Measurements from ENCODE around the gene C16orf92. TPM values are rescaled to one million over a fixed set of nuclear protein-coding genes. Genes with fewer than 3 reads are reported as not detected.
"Not testable (repeated sequence)": the region's sequence is repeated elsewhere in the genome, so short reads cannot be mapped to it uniquely, and the experiment has no call there.

C16orf92 gene
- polyA plus RNA-seq, 1 donor = not detected

DNA sequence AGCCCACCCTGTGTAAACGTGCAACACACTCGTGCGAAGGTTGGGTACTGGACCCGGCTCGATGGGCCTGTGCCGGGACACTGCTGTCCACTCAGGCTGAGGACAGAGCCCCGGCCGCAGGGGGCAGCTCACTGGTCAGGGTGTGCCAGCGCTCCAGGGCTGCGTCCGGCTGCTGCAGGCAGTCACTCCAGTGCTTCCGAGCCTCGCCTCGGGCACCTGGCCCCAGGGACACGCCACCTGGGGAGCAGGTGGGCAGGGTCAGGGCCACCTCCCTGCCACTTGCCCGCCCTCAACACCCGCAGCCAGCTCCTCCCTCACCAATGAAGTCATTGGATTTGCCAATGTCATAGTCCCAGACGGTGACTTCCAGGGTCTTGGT lies 16.9 kb upstream of the C16orf92 start:
- H3K27me3 ChIP-seq (ENCODE audit: control insufficient read depth, insufficient read depth, low read length) = peaks cover 16% of the 10 kb centered on the region
- WGBS (ENCODE audit: insufficient coverage, low lambda C conversion rate) = no CpG with 5 or more reads among the region's 18 CpGs
- DNase-seq = no peak
- peaks cover 9% of the 10 kb centered on the region for H3K4me1 ChIP-seq (ENCODE audit: control insufficient read depth, insufficient read depth, low read length)
- H3K9me3 ChIP-seq (ENCODE audit: control insufficient read depth, low read depth, low read length) = no peaks in the 10 kb centered on the region
- H3K4me3 ChIP-seq (ENCODE audit: low read length) = no peak overlapping the region
- H3K36me3 ChIP-seq (ENCODE audit: control insufficient read depth, insufficient read depth, low read length) = peaks cover 19% of the 10 kb centered on the region
- no peak overlapping the region for H3K27ac ChIP-seq (ENCODE audit: low read length)

DNA sequence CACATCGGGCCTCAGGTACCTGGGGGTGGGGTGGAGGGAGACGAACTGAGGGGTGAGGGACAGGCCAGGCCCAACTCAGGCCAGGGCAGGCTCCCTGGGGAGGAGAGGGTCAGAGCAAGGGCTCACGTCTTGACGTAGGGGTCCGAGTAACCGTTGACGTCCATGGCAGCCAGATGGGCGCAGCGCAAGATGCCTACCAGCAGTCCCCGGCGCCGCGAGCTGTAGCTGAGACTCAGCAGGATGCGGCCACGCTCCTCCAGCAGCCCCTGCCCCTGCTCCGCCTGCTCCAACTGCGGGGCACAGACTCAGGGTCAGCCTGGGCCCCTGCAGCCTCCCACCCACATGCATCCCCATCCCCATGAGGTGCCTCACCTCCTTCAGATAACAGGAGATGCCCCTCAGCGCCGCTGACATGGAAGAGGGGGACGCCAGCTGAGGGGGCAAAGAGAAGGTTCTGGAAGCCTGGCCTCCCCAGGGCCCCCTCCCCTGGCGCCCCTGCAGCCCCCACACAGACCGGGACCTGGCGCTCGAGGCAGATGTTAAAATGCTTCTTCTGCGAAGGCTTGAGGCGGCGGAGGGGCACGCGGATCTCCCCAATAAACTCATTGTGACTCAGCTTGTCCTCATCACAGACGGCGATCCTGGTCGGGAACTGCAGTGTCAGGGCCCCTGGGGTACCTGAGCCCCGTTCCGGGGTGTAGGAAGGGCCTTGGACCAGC lies 16.2 kb upstream of the C16orf92 start:
- Histone ChIP-seq H3K27ac (ENCODE audit: low read length) (no peak overlapping the region), H3K36me3 (ENCODE audit: control insufficient read depth, insufficient read depth, low read length) (peaks cover 17% of the 10 kb centered on the region), H3K9me3 (ENCODE audit: control insufficient read depth, low read depth, low read length) (no peaks in the 10 kb centered on the region), H3K27me3 (ENCODE audit: control insufficient read depth, insufficient read depth, low read length) (peaks cover 21% of the 10 kb centered on the region), H3K4me1 (ENCODE audit: control insufficient read depth, insufficient read depth, low read length) (peaks cover 12% of the 10 kb centered on the region), H3K4me3 (ENCODE audit: low read length) (no peak overlapping the region)
- 91% methylated on average over 4 of the region's 34 CpGs for WGBS (ENCODE audit: insufficient coverage, low lambda C conversion rate)
- DNase-seq = no peak

DNA sequence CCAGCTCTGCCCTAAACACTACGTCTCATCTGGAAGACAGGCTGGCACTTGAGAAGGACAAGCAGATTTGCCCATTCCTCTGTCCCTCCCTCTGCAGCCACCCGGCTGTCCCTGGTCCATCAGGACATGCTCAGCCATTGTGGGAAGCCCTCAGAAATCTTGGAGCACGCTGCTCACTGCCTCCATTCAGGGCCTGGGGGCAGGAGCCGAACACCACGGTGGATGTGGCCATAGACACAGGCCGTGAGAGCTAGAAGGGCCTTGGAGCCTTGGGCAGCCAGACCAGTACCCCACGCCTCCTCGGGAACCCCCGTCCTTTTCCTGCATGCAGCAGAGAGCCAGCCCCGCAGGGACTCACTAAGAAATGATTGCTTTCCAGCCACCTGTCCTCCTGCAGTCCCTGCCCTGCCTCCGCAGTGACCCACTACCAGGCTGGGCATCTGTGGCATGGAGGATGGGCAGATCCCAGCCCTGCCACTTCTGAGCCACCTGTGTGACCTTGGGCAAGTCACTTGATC lies 15.6 kb upstream of the C16orf92 start:
- no CpG with 5 or more reads among the region's 11 CpGs for WGBS (ENCODE audit: insufficient coverage, low lambda C conversion rate)
- Histone ChIP-seq H3K36me3 (ENCODE audit: control insufficient read depth, insufficient read depth, low read length) (peaks cover 12% of the 10 kb centered on the region), H3K27me3 (ENCODE audit: control insufficient read depth, insufficient read depth, low read length) (peaks cover 27% of the 10 kb centered on the region), H3K4me3 (ENCODE audit: low read length) (no peak overlapping the region), H3K9me3 (ENCODE audit: control insufficient read depth, low read depth, low read length) (no peaks in the 10 kb centered on the region), H3K27ac (ENCODE audit: low read length) (no peak overlapping the region), H3K4me1 (ENCODE audit: control insufficient read depth, insufficient read depth, low read length) (peaks cover 12% of the 10 kb centered on the region)
- DNase-seq = no peak

DNA sequence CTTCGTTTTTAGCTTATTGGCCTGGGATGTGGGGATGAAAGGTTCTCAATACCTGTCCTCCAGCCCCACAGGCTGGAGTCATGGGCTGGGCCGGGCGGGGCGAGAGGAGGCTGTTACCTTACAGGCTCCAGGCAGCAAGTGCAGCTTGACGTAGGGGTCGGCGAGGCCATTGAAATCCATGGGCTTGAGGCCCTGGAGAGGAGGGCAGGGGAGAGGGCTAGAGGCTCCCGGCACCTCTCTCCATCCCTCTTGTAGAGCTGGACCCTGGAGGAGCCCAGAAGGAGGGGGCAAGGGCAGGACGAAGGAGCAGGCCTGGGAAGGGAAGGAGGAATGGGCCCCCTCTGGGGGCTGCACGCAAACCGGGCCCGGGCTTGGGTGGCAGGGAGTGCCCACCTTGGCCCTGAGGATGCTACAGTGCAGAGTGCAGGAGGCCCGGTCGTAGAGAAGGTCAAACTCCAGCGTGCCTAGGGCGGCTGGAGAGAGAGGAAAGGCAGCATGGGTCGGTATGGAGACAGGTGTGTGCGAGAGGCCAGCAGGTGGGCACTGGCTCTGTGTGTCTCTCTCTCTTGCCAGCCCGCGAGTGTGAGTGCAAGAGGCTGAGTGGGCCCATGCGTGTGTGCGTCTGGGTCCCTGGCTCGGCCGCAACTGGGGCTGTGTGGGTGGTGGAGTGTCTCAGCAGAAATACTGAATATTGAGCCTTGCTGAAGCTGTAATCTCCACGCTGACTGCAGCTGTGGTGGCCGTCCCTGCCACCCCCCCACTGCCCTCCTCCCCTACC lies 13.7 kb upstream of the C16orf92 start:
- Histone ChIP-seq H3K27me3 (ENCODE audit: control insufficient read depth, insufficient read depth, low read length) (peaks cover 31% of the 10 kb centered on the region), H3K36me3 (ENCODE audit: control insufficient read depth, insufficient read depth, low read length) (peaks cover 7% of the 10 kb centered on the region), H3K27ac (ENCODE audit: low read length) (no peak overlapping the region), H3K4me1 (ENCODE audit: control insufficient read depth, insufficient read depth, low read length) (peaks cover 12% of the 10 kb centered on the region), H3K4me3 (ENCODE audit: low read length) (no peak overlapping the region), H3K9me3 (ENCODE audit: control insufficient read depth, low read depth, low read length) (no peaks in the 10 kb centered on the region)
- DNase-seq = no peak
- no CpG with 5 or more reads among the region's 26 CpGs for WGBS (ENCODE audit: insufficient coverage, low lambda C conversion rate)

DNA sequence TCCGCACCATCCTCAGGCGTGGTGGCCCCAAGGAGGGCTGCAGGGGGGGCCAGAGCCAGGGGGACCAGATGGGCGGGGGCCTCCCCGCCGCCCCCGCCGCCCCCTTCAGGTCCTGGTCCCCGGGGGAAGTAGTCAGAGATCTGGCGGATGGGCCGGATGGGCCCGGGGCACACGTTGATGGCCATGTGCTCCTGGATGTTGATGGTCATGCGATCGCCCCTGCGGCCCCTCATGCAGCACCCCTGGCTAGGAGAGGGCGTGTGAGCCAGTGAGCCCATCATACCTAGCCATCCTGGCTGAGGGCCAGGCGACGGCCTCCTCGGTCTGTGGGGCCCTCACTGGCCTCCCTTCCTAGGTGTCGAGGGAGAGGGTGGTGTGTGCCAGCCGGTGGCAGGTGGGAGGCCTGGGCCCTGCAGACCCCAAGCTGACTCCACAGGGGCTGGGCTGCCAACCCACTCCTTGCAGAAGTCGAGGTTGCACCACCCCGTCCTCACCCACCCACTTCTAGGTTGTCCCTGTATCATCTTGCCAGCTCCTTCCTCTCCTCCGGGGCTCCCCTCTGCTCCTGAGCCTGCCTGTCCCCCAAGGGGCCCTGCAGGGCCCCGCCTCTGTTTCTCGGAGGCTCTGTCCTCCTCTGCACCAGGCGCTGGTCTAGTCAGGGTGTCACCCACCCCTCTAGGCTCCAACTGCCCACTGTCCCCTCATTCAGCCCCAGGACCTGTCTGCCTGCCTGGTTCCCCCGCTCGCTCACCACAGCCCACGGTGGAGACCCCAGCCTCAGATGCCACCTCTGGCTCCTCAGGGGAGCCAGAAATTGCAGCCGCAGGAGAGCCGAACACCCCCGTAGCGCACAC lies 12.8 kb upstream of the C16orf92 start:
- H3K9me3 ChIP-seq (ENCODE audit: control insufficient read depth, low read depth, low read length) = no peaks in the 10 kb centered on the region
- peaks cover 12% of the 10 kb centered on the region for H3K4me1 ChIP-seq (ENCODE audit: control insufficient read depth, insufficient read depth, low read length)
- H3K27me3 ChIP-seq (ENCODE audit: control insufficient read depth, insufficient read depth, low read length) = peaks cover 31% of the 10 kb centered on the region
- H3K27ac ChIP-seq (ENCODE audit: low read length) = no peak overlapping the region
- H3K36me3 ChIP-seq (ENCODE audit: control insufficient read depth, insufficient read depth, low read length) = peaks cover 7% of the 10 kb centered on the region
- H3K4me3 ChIP-seq (ENCODE audit: low read length) = no peak overlapping the region
- no CpG with 5 or more reads among the region's 34 CpGs for WGBS (ENCODE audit: insufficient coverage, low lambda C conversion rate)
- DNase-seq = no peak

DNA sequence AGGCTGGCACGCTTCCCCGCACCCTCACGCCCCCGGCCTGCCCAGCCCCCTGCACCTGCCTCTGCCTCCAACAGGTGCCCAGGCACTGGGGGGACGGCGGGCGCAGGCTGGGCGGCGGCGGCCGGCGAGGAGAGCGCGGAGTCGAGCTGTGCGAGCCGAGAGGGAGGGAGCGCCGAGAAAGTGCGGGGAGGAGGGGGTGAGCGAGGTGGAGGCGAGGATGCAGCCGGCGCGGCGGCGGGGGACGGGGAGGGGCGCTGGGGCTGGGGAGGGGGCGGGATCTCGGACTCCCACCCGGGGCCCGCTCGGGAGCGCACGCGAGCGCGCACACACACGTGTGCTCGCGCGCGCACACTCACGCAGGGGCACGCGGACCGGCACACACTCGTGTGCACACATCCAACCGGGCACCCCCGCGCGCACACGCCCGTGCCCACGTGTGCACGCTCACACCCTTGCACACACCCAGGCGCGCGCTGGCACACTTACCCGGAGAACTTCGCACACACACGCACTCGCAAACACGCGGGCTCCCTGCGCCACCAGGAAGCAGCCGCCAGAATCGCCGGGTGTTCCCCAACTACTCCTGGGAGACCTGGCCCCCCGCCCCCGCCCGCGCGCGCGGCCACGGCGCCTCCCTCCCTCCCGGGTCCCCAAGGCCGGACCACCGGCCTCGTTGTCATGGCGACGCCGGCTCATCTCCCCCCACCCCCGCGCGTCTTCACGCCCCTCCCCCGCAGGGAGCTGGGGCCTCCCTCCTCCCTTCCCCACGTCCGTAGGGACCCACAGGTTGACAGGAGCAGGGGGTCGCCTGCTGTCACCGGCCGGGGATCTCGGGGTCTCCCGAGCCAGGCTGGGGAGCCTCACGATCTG lies 11.9 kb upstream of the C16orf92 start, which contains the start of gene DOC2A:
TSS of gene DOC2A (minus strand) at position 184 of the 870 bp plus-strand sequence. CDS start 805 bp downstream, outside the sequence.
- no peak for DNase-seq

DNA sequence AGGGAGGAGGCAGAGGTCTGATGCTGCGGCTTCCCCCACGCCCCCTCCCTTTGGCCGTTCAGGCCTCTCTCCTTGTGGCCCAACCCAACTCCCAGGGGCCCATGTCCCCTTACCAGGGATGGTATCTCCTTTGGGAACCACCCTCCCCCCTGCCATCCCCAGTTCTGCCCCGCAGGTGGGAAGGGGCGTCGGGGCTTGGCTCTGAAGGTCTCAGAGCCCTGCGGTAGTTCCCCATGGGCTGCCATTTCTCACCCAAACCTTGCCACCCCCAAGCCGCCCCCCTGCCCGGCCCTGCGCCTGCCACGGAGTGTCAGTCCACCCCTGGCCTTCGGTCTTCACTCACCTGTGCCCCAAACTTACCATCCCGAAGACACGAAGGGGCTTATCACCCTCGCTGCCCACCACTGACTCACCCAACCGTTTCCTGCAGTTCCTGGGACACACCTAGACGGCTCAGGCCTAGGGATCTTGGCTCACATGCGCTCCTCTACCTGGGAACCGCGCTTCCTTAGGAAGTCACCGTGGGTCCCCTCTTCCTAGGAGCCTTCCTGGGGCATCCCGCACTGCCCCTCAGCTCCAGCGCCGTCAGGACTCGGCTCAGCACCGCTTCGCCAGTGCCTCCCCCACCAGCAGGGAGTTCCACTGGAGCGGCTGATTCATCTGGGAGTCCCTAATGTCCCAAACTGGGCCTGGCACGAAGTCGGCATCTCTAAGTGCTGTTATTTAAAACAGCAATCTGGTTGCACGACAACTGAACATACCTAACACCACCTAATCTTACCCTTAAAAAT lies 11.1 kb upstream of the C16orf92 start:
- WGBS (ENCODE audit: insufficient coverage, low lambda C conversion rate) = 30% methylated on average over 2 of the region's 31 CpGs
- Histone ChIP-seq H3K27ac (ENCODE audit: low read length) (no peak overlapping the region), H3K36me3 (ENCODE audit: control insufficient read depth, insufficient read depth, low read length) (no peaks in the 10 kb centered on the region), H3K4me3 (ENCODE audit: low read length) (no peak overlapping the region), H3K27me3 (ENCODE audit: control insufficient read depth, insufficient read depth, low read length) (peaks cover 31% of the 10 kb centered on the region), H3K4me1 (ENCODE audit: control insufficient read depth, insufficient read depth, low read length) (peaks cover 12% of the 10 kb centered on the region), H3K9me3 (ENCODE audit: control insufficient read depth, low read depth, low read length) (no peaks in the 10 kb centered on the region)
- no peak for DNase-seq

More for the DNA sequence above, 11.9 kb upstream of the C16orf92 start, which contains the start of gene DOC2A:
- no peaks in the 10 kb centered on the region for H3K9me3 ChIP-seq (ENCODE audit: control insufficient read depth, low read depth, low read length)
- no CpG with 5 or more reads among the region's 99 CpGs for WGBS (ENCODE audit: insufficient coverage, low lambda C conversion rate)
- peak within 1 kb of the TSS; percentile 16 for H3K4me3 ChIP-seq (ENCODE audit: low read length)
- no peak within 1 kb of the TSS for H3K27ac ChIP-seq (ENCODE audit: low read length)
- peaks cover 3% of the 10 kb centered on the region for H3K36me3 ChIP-seq (ENCODE audit: control insufficient read depth, insufficient read depth, low read length)
- H3K27me3 ChIP-seq (ENCODE audit: control insufficient read depth, insufficient read depth, low read length) = peaks cover 31% of the 10 kb centered on the region
- peaks cover 12% of the 10 kb centered on the region for H3K4me1 ChIP-seq (ENCODE audit: control insufficient read depth, insufficient read depth, low read length)

DNA sequence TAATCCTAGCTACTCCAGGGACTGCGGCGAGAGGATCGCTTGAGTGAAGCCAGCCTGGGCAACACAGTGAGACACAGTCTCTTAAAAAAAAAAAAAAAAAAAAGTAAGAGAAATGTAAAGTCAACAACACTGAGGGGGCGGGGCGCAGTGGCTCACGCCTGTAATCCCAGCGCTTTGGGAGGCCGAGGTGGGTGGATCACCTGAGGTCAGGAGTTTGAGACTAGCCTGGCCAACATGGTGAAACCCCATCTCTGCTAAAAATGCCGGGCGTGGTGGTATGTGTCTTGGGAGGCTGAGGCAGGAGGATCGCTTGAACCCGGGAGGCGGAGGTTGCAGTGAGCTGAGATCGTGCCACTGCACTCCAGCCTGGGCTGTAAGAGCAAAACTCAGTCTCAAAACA lies 10.4 kb upstream of the C16orf92 start:
- not testable (repeated sequence) for H3K27ac ChIP-seq (ENCODE audit: low read length); H3K4me3 ChIP-seq (ENCODE audit: low read length); H3K9me3 ChIP-seq (ENCODE audit: control insufficient read depth, low read depth, low read length); H3K36me3 ChIP-seq (ENCODE audit: control insufficient read depth, insufficient read depth, low read length); DNase-seq
- WGBS (ENCODE audit: insufficient coverage, low lambda C conversion rate) = no CpG with 5 or more reads among the region's 14 CpGs
- Histone ChIP-seq H3K27me3 (ENCODE audit: control insufficient read depth, insufficient read depth, low read length) (peaks cover 31% of the 10 kb centered on the region), H3K4me1 (ENCODE audit: control insufficient read depth, insufficient read depth, low read length) (peaks cover 12% of the 10 kb centered on the region)

DNA sequence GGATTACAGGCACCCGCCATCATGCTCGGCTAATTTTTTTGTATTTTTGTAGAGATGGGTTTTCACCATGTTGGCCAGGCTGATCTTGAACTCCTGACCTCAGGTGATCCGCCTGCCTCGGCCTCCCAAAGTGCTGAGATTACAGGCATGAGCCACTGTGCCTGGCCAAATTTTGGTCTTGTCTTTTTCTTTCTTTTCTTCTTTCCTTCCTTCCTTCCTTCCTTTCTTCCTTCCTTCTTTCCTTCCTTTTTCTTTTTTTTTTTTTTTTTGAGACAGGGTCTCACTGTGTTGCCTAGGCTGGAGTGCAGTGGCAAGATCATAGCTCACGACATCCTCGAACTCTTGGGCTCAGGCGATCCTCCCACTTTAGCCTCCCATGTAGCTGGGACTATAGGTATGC lies 7.5 kb upstream of the C16orf92 start:
- not testable (repeated sequence) for H3K27ac ChIP-seq (ENCODE audit: low read length); DNase-seq; H3K36me3 ChIP-seq (ENCODE audit: control insufficient read depth, insufficient read depth, low read length); H3K4me1 ChIP-seq (ENCODE audit: control insufficient read depth, insufficient read depth, low read length); H3K4me3 ChIP-seq (ENCODE audit: low read length); H3K9me3 ChIP-seq (ENCODE audit: control insufficient read depth, low read depth, low read length)
- no CpG with 5 or more reads among the region's 7 CpGs for WGBS (ENCODE audit: insufficient coverage, low lambda C conversion rate)
- peaks cover 19% of the 10 kb centered on the region for H3K27me3 ChIP-seq (ENCODE audit: control insufficient read depth, insufficient read depth, low read length)

Measured in large intestine (tissue), 3 donors.